Measurements from ENCODE around the gene GADD45A. TPM values are rescaled to one million over a fixed set of nuclear protein-coding genes. Genes with fewer than 3 reads are reported as not detected.

GADD45A gene
- total and polyA plus RNA-seq, 9 of the 15 experiments (the other 6 are each of a cell fraction or from before 2014, with no cell fraction given) = 21.3 to 156 (median 62.1) TPM

DNA sequence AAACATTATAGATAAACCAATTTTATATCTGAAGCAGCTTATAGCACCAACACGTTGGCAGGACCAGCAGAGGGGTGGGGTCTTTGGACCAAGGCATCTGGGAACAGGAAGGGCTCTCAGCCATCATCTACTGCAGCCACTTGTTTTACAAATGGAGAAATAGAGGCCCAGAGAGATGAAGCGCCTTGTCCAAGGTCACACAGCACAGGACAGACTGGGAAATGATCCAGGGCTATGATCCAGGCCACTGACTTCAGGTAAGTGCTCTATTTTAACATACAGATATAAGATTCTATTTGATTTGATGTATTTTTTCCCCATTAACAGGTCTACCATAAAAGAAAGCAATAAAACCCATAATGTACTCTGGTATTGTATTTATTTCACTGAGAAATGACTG is 16.9 kb downstream of the GADD45A start:
- Histone ChIP-seq H3K27me3 (ENCODE audit: control insufficient read depth in 2 of 2, insufficient read depth in 2 of 2, low read length in 2 of 2) (no peaks in the 10 kb centered on the region), H3K27ac (ENCODE audit: extremely low read depth, low read depth, low read length) (no peak overlapping the region), H3K79me2 (ENCODE audit: control insufficient read depth, insufficient read depth, low read length) (no peaks in the 10 kb centered on the region), H3K4me2 (ENCODE audit: insufficient read depth, low read length) (no peak overlapping the region), H3K36me3 (ENCODE audit: control insufficient read depth, insufficient read depth, low read length) (no peaks in the 10 kb centered on the region), H3K9me1 (ENCODE audit: control insufficient read depth, insufficient read depth, low read length) (no peaks in the 10 kb centered on the region), H3K9me3 (replicated peaks; ENCODE audit: control insufficient read depth, insufficient read depth, low read depth, low read length) (no peaks in the 10 kb centered on the region), H3K9ac (ENCODE audit: insufficient read depth in 1 of 2, low read depth in 2 of 2, low read length in 2 of 2) (no peak overlapping the region), H2AFZ (ENCODE audit: low read depth, low read length) (no peak overlapping the region), H3K4me3 (no peak overlapping the region), H3K4me1 (replicated peaks in 1 of 2; ENCODE audit: control insufficient read depth in 2 of 2, insufficient read depth in 2 of 2, low read length in 2 of 2) (peaks cover 24 to 28% of the 10 kb centered on the region in 2 experiments), H4K20me1 (replicated peaks; ENCODE audit: control insufficient read depth, insufficient read depth, low read length) (no peaks in the 10 kb centered on the region)
- FAIRE-seq = no peak
- POLR2A ChIA-PET = interaction anchor here (1.0 to 2.1 kb wide), 3 partner anchors 13 to 17 kb away, joined by 5 to 12 read pairs (median 7); no protein-coding TSS in a partner anchor
- 74% methylated on average over 2 of the region's 2 CpGs for WGBS (ENCODE audit: insufficient coverage, low coverage, missing lambda C conversion rate)
- no TSS peak for BruUV-seq (replicated peaks)
- ATAC-seq = no peak
- peak; percentile 58 for TF ChIP-seq RBM25 (IDR thresholded peaks at IDR 0.05; ENCODE audit: low read depth, low read length, severe bottlenecking)
- TF ChIP-seq ZFP36 (IDR thresholded peaks at IDR 0.05; ENCODE audit: low read depth, low read length, partially characterized antibody) = peak; percentile 31
- TF ChIP-seq SETDB1 (IDR thresholded peaks at IDR 0.05; ENCODE audit: low read length) = no peak
- in situ Hi-C loops (cut with MboI) (no loop called here), intact Hi-C loops (cut with micrococcal nuclease) (no loop called here)
- CTCF ChIA-PET (ENCODE audit: low intra/inter-chr PET ratio) = no interaction called here
- DNase-seq (ENCODE audit: extremely low read depth in 1 of 4, low spot score in 3 of 4) = no peak

DNA sequence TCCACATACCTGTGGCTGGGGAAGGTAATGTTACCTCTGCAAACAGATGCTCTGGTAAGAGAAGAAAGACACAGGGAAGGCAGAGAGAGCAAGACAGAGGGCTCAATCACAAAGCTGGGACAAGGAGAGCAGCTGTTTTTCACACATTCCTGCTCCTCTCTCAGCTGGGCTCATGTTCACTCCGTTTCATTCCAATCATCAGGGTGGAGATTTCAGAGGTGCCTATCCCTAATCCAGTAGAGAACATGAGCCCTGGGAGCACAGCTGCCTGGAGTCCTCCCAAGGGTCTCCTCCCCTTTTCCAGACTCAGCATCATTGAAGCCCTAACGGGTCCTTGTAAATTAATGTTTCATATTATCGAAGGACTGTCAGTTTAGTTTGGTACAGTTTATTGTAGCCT is 19.4 kb downstream of the GADD45A start:
- ATAC-seq = no peak
- intact Hi-C loops (cut with micrococcal nuclease) (no loop called here), in situ Hi-C loops (cut with MboI) (no loop called here)
- 53% methylated on average over 3 of the region's 3 CpGs for WGBS (ENCODE audit: insufficient coverage, low coverage, missing lambda C conversion rate)
- TF ChIP-seq SIX5 (IDR thresholded peaks at IDR 0.05; ENCODE audit: borderline replicate concordance in 1 of 2, insufficient read depth in 1 of 2, low read depth in 1 of 2, low read length in 2 of 2) (no peak), ZNF324 (CRISPR knock-in tag; IDR thresholded peaks at IDR 0.05) (no peak), IFI16 (CRISPR knock-in tag; IDR thresholded peaks at IDR 0.05) (no peak)
- TF ChIP-seq, protein P1, sequence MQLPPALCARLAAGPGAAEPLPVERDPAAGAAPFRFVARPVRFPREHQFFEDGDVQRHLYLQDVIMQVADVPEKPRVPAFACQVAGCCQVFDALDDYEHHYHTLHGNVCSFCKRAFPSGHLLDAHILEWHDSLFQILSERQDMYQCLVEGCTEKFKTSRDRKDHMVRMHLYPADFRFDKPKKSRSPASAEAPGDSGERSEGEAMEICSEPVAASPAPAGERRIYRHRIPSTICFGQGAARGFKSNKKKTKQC (CRISPR knock-in tag; IDR thresholded peaks at IDR 0.05) = no peak
- no peaks in the 10 kb centered on the region for H3K9me1 ChIP-seq (ENCODE audit: control insufficient read depth, insufficient read depth, low read length)
- H2AFZ ChIP-seq (ENCODE audit: low read depth, low read length) = peak overlapping the region; percentile 33; the same call in 1 of the 2 replicates
- no peak overlapping the region for H3K9ac ChIP-seq (ENCODE audit: insufficient read depth in 1 of 2, low read depth in 2 of 2, low read length in 2 of 2)
- no peaks in the 10 kb centered on the region for H3K36me3 ChIP-seq (ENCODE audit: control insufficient read depth, insufficient read depth, low read length)
- no peak overlapping the region for H3K27ac ChIP-seq (ENCODE audit: extremely low read depth, low read depth, low read length)
- no peak overlapping the region for H3K4me3 ChIP-seq
- no peaks in the 10 kb centered on the region for H4K20me1 ChIP-seq (replicated peaks; ENCODE audit: control insufficient read depth, insufficient read depth, low read length)
- no TSS peak for BruUV-seq (replicated peaks)
- H3K4me2 ChIP-seq (ENCODE audit: insufficient read depth, low read length) = no peak overlapping the region
- peaks cover 25 to 43% of the 10 kb centered on the region in 2 experiments for H3K4me1 ChIP-seq (replicated peaks in 1 of 2; ENCODE audit: control insufficient read depth in 2 of 2, insufficient read depth in 2 of 2, low read length in 2 of 2)
- no peaks in the 10 kb centered on the region for H3K9me3 ChIP-seq (replicated peaks; ENCODE audit: control insufficient read depth, insufficient read depth, low read depth, low read length)
- DNase-seq (ENCODE audit: extremely low read depth in 1 of 4, low spot score in 3 of 4) = no peak
- H3K27me3 ChIP-seq (ENCODE audit: control insufficient read depth in 2 of 2, insufficient read depth in 2 of 2, low read length in 2 of 2) = no peaks in the 10 kb centered on the region
- no peaks in the 10 kb centered on the region for H3K79me2 ChIP-seq (ENCODE audit: control insufficient read depth, insufficient read depth, low read length)
- ChIA-PET POLR2A (interaction anchor here (0.8 to 1.6 kb wide), 3 partner anchors 10 to 18 kb away, joined by 3 to 7 read pairs (median 6); no protein-coding TSS in a partner anchor), CTCF (ENCODE audit: low intra/inter-chr PET ratio) (no interaction called here)
- no peak for FAIRE-seq
